BLaER1 treated with 17β-estradiol and CSF1 and Interleukin-3, amounts not matched to agents 10 nM and 100 nM (cell line): Measurements from ENCODE around the gene KCNQ1OT1.

Experiments used
- H3K27ac ChIP-seq, 11 experiments: shearing (Covaris generic); formaldehyde crosslinking; 2 replicates each; pipeline ENCODE4 v1.8.1; 2022
- H3K27me3 ChIP-seq, 11 experiments: shearing (Covaris generic); formaldehyde crosslinking; 2 replicates each; pipeline ENCODE4 v1.8.1; 2022
- H3K36me3 ChIP-seq, 11 experiments: shearing (Covaris generic); formaldehyde crosslinking; 2 replicates each; pipeline ENCODE4 v1.8.1; 2022
- H3K4me1 ChIP-seq, 10 experiments: shearing (Covaris generic); formaldehyde crosslinking; 2 replicates each; pipeline ENCODE4 v1.8.1; 2022
- H3K4me2 ChIP-seq, 11 experiments: shearing (Covaris generic); formaldehyde crosslinking; 2 replicates each; pipeline ENCODE4 v1.8.1; 2022
- H3K4me3 ChIP-seq, 10 experiments: shearing (Covaris generic); formaldehyde crosslinking; 2 replicates each; pipeline ENCODE4 v1.8.1; 2022
- H3K9ac ChIP-seq, 11 experiments: shearing (Covaris generic); formaldehyde crosslinking; 2 replicates each; pipeline ENCODE4 v1.8.1; 2022
- H3K9me3 ChIP-seq, 11 experiments: shearing (Covaris generic); formaldehyde crosslinking; replicated peaks in 1 of 11; 2 replicates each; pipeline ENCODE4 v1.8.1; 2022
- H4K20me1 ChIP-seq, 11 experiments: shearing (Covaris generic); formaldehyde crosslinking; 2 replicates each; pipeline ENCODE4 v1.8.1; 2022
- Cebpa-rat ChIP-seq, 11 experiments: shearing (Covaris generic); IDR thresholded peaks; 2 replicates each; pipeline ENCODE4 v1.8.1; 2022

The KCNQ1OT1 gene

DNA sequence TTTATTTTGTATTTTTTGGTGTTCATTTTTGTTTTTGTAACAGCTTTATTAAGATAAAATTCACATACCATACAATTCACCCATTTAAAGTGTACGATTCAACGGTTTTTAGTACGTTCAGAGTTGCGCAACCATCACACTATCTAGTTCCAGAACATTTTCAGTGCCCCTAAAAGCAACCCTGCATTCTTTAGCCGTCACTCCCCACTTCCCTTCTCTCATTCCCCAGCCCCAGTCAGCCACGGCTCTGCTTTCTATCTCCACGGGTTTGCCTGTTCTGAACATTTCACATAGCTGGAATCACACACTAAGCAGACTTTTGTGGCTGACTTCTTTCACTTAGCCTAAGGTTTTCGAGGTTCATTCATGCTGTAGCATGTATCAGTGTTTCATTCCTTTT is 9.6 kb upstream of the KCNQ1OT1 start:
- Histone ChIP-seq H3K27me3 (no peaks in the 10 kb centered on the region), H3K36me3 (no peaks in the 10 kb centered on the region), H4K20me1 (no peaks in the 10 kb centered on the region), H3K4me1 (peaks cover 2 to 31% (median 24%) of the 10 kb centered on the region in 10 experiments; a peak in 18 of 20 replicates), H3K4me2 (peak overlapping the region in 2 of 11 experiments; percentile 6 to 23; a peak in 1 of 22 replicates), H3K27ac (no peak overlapping the region), H3K9ac (no peak overlapping the region), H3K4me3 (no peak overlapping the region), H3K9me3 (peaks cover 10 to 27% (median 20%) of the 10 kb centered on the region in 11 experiments)
- TF ChIP-seq Cebpa-rat (IDR thresholded peaks at IDR 0.05): peak in 10 of 11 experiments; percentile 32 to 89 (median 80); a peak in 17 of 22 replicates

DNA sequence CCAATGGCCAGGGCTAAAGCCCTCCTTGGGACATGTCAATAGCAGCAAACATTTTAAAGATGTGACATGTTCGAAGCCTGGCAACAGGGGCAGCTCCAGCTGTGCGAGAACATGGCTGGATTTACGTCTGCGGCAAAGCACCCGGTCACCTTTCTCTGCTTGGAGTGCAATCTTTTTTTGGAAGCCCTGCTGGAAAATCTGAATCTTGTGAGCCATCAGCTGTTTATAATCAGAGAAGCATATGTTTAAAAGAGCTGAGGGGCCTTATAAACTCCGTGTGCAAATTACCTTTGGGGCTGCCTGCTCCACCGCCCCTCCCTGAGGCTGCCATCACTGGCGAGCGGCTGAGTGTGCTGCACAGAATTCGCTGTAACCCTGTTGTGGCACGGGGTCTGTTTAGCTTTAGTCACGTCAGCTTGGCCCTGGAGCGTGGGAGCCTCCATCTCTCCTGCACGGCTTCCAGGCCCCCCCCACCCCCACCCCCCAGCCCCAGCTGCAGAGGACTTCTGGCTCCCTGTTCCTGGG is 9.0 kb upstream of the KCNQ1OT1 start:
- TF ChIP-seq Cebpa-rat (IDR thresholded peaks at IDR 0.05): no peak
- Histone ChIP-seq H3K4me2 (no peak overlapping the region), H3K9ac (no peak overlapping the region), H3K9me3 (peaks cover 10 to 27% (median 20%) of the 10 kb centered on the region in 11 experiments), H4K20me1 (no peaks in the 10 kb centered on the region), H3K4me1 (peaks cover 8 to 31% (median 24%) of the 10 kb centered on the region in 10 experiments), H3K27ac (no peak overlapping the region), H3K27me3 (no peaks in the 10 kb centered on the region), H3K36me3 (no peaks in the 10 kb centered on the region), H3K4me3 (no peak overlapping the region)

DNA sequence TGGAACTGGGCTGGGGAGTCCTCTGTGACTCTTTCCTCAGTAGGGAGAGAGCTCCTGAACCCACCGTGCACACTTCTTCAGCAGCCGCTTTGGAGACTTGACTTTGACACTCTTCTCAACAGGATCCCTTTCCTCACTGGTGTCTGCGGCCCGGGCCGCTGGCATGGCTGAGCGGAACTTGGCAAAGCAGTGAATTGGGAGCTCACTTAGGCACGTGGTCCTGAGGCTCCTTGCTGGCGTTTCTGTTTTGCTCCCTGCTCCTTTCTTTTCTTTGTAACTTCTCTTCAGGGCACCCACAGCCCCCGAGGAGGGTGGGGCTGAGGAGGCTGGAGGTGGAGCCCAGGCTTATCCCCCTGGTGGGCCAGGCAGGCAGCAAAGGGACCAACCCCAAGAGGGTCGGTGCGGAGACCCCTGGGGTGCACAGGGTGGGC is 8.4 kb upstream of the KCNQ1OT1 start:
- Histone ChIP-seq H3K4me2 (no peak overlapping the region), H3K27me3 (0 out of 22 replicates have a peak, but pooled peaks cover 0 to under 1% (median 0%) of the 10 kb centered on the region in 11 experiments), H4K20me1 (no peaks in the 10 kb centered on the region), H3K9ac (no peak overlapping the region), H3K4me3 (no peak overlapping the region), H3K27ac (no peak overlapping the region), H3K4me1 (peaks cover 15 to 37% (median 27%) of the 10 kb centered on the region in 10 experiments), H3K9me3 (peaks cover 10 to 27% (median 20%) of the 10 kb centered on the region in 11 experiments), H3K36me3 (no peaks in the 10 kb centered on the region)
- TF ChIP-seq Cebpa-rat (IDR thresholded peaks at IDR 0.05): no peak

DNA sequence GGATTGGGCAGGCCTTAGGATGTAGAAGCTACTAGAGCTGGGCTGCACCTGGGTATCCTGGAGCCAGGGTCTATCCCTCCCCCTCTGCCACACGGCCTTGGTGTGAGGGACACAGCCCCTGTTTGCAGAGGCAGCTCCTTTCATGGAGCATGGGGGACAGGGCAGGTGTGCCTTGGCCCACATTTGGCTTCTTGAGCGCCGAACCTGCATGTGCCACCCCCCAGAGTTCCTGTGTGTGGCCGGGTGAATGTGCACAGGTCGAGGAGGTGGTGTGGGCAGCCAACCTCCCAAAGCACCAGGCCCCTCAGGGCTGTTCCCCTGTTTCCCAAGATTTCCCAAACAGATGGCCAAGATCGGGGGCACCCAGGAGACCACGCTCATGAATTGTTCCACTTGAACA is 7.9 kb upstream of the KCNQ1OT1 start:
- H3K4me2 ChIP-seq: no peak overlapping the region
- H4K20me1 ChIP-seq: no peaks in the 10 kb centered on the region
- no peak overlapping the region for H3K9ac ChIP-seq
- peaks cover 0 to 5% (median 0%) of the 10 kb centered on the region in 11 experiments; a peak in 1 of 22 replicates for H3K27me3 ChIP-seq
- no peak overlapping the region for H3K4me3 ChIP-seq
- H3K27ac ChIP-seq: no peak overlapping the region
- H3K4me1 ChIP-seq: peaks cover 19 to 41% (median 31%) of the 10 kb centered on the region in 10 experiments
- TF ChIP-seq Cebpa-rat (IDR thresholded peaks at IDR 0.05): no peak
- no peaks in the 10 kb centered on the region for H3K36me3 ChIP-seq
- peaks cover 10 to 27% (median 20%) of the 10 kb centered on the region in 11 experiments for H3K9me3 ChIP-seq

DNA sequence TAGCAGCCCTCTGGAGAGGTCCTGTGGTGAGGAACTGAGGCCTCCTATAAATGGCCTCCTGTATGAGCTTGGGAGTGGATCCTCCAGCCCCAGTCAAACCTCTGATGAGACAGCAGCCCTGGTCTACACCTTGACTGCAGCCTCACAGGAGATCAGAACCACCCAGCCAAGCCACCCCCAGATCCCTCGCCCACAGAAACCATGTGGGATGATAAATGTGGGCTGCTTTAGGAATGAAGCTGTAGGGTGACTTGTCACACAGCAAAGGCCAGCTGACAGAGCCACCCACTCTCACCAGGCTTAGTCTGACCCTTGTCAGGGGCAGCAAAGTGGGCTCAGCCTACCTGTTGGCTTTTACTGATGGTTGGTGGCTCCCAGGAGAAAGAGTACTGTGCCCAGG is 6.5 kb upstream of the KCNQ1OT1 start:
- peaks cover 24 to 56% (median 45%) of the 10 kb centered on the region in 10 experiments for H3K4me1 ChIP-seq
- H3K9me3 ChIP-seq: peaks cover 10 to 25% (median 17%) of the 10 kb centered on the region in 11 experiments
- TF ChIP-seq Cebpa-rat (IDR thresholded peaks at IDR 0.05): no peak
- H4K20me1 ChIP-seq: no peaks in the 10 kb centered on the region
- H3K27me3 ChIP-seq: peaks cover 0 to 11% (median 0%) of the 10 kb centered on the region in 11 experiments; a peak in 1 of 22 replicates
- no peak overlapping the region for H3K4me3 ChIP-seq
- no peak overlapping the region for H3K9ac ChIP-seq
- H3K27ac ChIP-seq: no peak overlapping the region
- no peaks in the 10 kb centered on the region for H3K36me3 ChIP-seq
- 0 out of 22 replicates have a peak overlapping the region, but pooled peaks of 1 of the 11 experiments have one; percentile 90 for H3K4me2 ChIP-seq

DNA sequence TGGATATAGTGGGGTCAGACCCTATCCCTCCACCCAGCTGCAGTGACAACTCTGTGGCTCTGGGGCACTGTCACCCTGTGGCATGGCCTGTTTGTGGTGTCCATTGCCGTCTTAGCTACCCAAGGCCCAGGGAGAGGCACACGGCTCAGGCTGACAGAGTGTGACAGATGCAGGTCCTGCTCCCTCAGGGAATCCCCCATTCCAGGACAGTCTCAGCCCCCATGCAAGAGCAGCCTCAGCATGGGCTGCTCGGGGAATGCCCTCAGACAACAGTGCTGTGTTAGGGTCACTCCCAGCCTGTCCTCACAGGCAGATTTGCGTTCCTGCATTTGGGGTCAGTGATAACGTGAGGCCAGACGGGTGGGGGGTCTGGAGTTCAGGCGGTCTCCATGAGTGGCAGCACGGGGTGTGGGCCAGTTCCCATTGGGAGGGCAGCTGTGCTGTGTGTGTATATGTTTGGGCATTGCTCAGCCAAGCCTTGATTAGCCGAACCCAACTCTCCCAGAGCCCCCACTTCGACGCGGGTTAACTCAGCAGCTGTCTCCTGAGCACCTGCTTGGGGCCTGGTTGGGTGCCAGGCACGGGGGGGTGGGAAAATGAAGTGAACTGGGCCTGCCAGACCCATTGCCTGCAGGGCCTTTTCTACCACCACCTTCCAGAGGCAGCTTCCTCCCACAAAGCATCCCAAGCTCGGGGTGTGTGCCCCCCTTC is 5.3 kb upstream of the KCNQ1OT1 start:
- H3K4me2 ChIP-seq: peak overlapping the region in 10 of 11 experiments; percentile 77 to 97 (median 88); a peak in 19 of 22 replicates
- H3K27ac ChIP-seq: peak overlapping the region in 2 of 11 experiments; percentile 34 to 77; a peak in 4 of 22 replicates
- 0 out of 22 replicates have a peak overlapping the region, but pooled peaks of 1 of the 11 experiments have one; percentile 17 for H3K9ac ChIP-seq
- H3K4me1 ChIP-seq: peaks cover 28 to 63% (median 52%) of the 10 kb centered on the region in 10 experiments
- TF ChIP-seq Cebpa-rat (IDR thresholded peaks at IDR 0.05): no peak
- H3K9me3 ChIP-seq: peaks cover 4 to 16% (median 12%) of the 10 kb centered on the region in 11 experiments; a peak in 19 of 22 replicates
- no peaks in the 10 kb centered on the region for H4K20me1 ChIP-seq
- no peak overlapping the region for H3K4me3 ChIP-seq
- peaks cover 0 to 11% (median 0%) of the 10 kb centered on the region in 11 experiments; a peak in 1 of 22 replicates for H3K27me3 ChIP-seq
- H3K36me3 ChIP-seq: no peaks in the 10 kb centered on the region

DNA sequence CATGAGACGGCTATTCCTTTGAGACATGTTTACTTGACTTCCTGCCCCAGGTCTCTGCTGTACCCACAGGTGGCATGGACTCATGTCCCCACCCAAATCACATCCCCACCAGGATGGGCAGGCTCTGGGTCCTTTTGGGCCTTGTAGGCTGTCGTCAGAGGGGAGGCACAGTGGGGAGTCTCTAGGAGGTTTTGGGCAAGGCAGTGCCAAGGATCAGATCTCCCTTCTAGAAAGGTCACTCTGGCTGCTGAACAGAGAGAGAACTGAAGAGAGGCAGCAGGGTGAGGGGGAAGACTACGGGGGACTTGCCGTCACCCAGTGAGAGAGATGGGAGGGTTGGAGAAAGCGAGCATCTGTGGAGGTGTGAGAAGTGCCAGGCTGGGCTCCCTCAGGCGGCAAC is 4.6 kb upstream of the KCNQ1OT1 start:
- Histone ChIP-seq H4K20me1 (peaks cover 0 to 4% (median 2%) of the 10 kb centered on the region in 11 experiments; a peak in 11 of 22 replicates), H3K9me3 (peaks cover 11 to 23% (median 16%) of the 10 kb centered on the region in 11 experiments), H3K4me2 (peak overlapping the region; percentile 77 to 97 (median 87)), H3K36me3 (no peaks in the 10 kb centered on the region), H3K27ac (peak overlapping the region in 4 of 11 experiments; percentile 56 to 90 (median 68); a peak in 7 of 22 replicates), H3K9ac (peak overlapping the region in 1 of 11 experiments; percentile 57; a peak in 3 of 22 replicates), H3K27me3 (peaks cover 0 to 11% (median 0%) of the 10 kb centered on the region in 11 experiments; a peak in 1 of 22 replicates), H3K4me1 (peaks cover 28 to 60% (median 52%) of the 10 kb centered on the region in 10 experiments), H3K4me3 (no peak overlapping the region)
- TF ChIP-seq Cebpa-rat (IDR thresholded peaks at IDR 0.05): no peak

DNA sequence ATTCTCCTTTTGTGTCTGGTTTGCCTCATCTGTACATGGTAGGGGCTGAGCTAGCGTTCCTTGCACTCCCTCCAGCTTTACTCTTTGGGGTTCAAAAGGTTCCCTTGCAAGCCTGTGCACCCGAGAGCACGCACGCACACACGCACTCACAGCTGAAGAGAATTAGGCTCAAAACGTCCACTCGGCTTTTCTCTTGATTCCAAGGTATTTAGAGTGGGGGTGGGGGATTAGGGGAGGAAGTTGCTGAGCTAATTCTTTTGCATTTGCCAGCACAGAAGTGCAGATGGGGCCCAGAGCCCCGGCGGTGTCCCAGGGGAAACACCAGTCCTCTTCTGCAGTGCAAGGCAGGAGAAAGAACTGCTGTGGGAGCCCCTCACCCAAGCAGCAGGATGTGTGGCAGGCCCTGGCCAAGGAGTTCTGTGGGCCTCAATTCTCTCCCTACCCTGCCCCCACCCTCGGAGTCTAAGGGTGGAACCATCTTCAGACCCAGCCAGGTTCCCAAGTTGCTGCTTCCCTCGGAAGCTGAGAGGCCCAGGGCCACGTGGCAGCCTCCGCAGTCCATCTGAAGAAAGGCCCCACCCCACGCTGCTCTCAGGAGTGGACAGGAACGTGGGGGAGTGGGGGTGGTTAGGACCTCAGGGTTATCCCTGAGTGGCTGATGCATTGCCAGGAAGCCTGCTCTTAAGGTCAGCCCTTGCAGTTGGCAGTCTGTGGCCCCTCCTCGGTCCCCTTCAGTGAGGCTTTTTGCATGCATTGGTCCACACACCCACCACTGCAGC is 3.8 kb upstream of the KCNQ1OT1 start:
- Histone ChIP-seq H3K4me1 (peaks cover 30 to 60% (median 51%) of the 10 kb centered on the region in 10 experiments), H3K9ac (peak overlapping the region in 7 of 11 experiments; percentile 8 to 61 (median 56); a peak in 9 of 22 replicates), H3K27ac (peak overlapping the region in 7 of 11 experiments; percentile 38 to 90 (median 56); a peak in 14 of 22 replicates), H3K36me3 (0 out of 22 replicates have a peak, but pooled peaks cover 0 to 5% (median 0%) of the 10 kb centered on the region in 11 experiments), H4K20me1 (peaks cover 0 to 12% (median 10%) of the 10 kb centered on the region in 11 experiments; a peak in 17 of 22 replicates), H3K4me3 (peak overlapping the region in 5 of 10 experiments; percentile 2 to 45 (median 15); a peak in 3 of 20 replicates), H3K27me3 (peaks cover 0 to 11% (median 0%) of the 10 kb centered on the region in 11 experiments; a peak in 1 of 22 replicates), H3K9me3 (peaks cover 19 to 31% (median 24%) of the 10 kb centered on the region in 11 experiments), H3K4me2 (peak overlapping the region; percentile 77 to 97 (median 87))
- TF ChIP-seq Cebpa-rat (IDR thresholded peaks at IDR 0.05): no peak
